Glomerular endothelial cell (primary cell): Measurements from ENCODE around the gene CRYAB. TPM values are rescaled to one million over a fixed set of nuclear protein-coding genes. Genes with fewer than 3 reads are reported as not detected.
A peak's percentile ranks its signal among the peaks of the same experiment; 100 is the strongest.

Source experiments
- DNase-seq: peaks from one replicate; pipeline ENCODE4 v3.0.0-alpha.2; 2011; ENCODE audit warnings: low read depth, low spot score; ENCODE audit errors: extremely low read depth
- total RNA-seq: library from RNA; depleted of rRNA; stranded (reverse); fragments of >200 nt; gene quantifications from 2 replicates; pipeline ENCODE4 v1.2.3, GENCODE V29; 2015

The CRYAB gene, protein sequence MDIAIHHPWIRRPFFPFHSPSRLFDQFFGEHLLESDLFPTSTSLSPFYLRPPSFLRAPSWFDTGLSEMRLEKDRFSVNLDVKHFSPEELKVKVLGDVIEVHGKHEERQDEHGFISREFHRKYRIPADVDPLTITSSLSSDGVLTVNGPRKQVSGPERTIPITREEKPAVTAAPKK
- total RNA-seq = 2.1 and 5.0 TPM in 2 replicates

GRCh38 chr11:111911563-111912401 lies at the start of gene CRYAB:
Gene CRYAB, minus strand, starts transcription at chr11:111911770. Its CDS starts 46 bp downstream, at chr11:111911724.
- no peak for DNase-seq

- DNase-seq = no peak
Measured at GRCh38 chr11:111960916-111961315, 49.3 kb upstream of the CRYAB start.

DNA sequence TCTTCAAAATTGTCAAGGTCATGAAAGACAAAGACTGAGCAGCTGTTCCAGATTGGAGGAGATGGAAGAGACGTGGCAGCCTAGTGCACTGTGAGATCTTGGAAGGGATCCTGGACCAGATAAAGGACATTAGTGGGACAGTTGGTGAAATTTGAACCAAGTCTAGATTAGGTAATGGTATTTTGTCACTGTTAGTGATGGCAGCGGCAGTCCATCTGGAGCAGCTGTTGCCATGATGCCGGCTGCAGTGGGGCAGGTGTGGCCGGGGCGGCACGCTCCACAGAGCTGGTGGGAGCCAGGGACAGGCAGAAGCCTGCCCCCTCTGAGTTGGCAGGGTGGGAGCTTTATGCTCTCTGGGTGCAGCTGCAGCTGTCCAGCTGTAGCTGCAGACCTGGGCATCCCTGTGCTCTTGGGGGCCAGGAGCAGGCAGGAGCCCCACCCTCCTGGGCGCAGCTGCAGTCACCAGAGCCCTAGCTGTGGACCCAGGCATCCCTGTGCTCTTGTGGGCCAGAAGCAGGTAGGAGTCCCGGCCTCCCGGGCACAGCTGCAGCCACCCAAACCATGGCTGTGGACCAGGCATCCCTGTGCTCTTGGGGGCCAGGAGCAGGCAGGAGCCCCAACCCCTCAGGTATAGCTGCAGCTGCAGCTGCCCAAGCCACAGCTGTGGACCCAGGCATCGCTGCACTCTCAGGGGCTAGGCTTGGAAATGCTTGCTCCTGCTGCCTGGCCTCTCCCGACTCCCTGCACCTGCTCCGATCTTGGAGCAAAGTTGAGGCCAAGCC lies 46.3 kb upstream of the CRYAB start:
- no peak for DNase-seq

- no peak for DNase-seq
Measured at GRCh38 chr11:111954154-111954553, 42.6 kb upstream of the CRYAB start.

DNA sequence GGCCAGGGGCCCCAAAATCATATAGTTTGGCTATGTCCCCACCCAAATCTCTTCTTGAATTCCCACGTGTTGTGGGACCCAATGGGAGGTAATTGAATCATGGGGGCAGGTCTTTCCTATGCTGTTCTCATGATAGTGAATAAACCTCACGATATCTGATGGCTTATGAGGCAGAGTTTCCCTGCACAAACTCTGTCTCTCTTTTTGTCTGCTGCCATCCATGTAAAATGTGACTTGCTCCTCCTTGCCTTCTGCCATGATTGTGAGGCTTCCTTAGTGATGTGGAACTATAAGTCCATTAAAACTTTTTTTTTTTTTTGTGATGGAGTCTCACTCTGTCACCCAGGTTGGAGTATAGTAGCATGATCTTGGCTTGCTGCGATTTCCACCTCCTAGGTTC lies 40.0 kb upstream of the CRYAB start:
- DNase-seq = no peak

- no peak for DNase-seq
Measured at GRCh38 chr11:111949519-111950426, 38.2 kb upstream of the CRYAB start.

DNA sequence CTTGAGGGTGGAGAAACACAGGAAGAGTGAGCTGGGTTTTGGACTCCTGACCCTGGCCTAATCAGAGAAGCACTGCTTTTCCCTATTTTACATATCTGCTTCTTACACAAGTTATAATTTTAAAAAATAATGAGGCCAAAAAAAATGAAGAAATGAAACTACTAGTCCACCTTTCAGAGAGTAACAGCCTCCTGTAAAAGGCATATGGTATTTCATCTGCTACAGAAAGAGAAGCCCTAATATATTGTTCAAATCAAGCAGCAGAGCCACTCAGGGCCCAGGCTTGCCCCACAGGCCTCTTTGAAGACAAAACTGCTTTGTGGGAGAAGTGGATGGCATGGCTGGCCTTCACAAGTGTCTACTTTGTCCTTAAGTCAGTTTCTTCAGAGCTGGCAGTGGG lies 35.6 kb upstream of the CRYAB start:
- no peak for DNase-seq

DNA sequence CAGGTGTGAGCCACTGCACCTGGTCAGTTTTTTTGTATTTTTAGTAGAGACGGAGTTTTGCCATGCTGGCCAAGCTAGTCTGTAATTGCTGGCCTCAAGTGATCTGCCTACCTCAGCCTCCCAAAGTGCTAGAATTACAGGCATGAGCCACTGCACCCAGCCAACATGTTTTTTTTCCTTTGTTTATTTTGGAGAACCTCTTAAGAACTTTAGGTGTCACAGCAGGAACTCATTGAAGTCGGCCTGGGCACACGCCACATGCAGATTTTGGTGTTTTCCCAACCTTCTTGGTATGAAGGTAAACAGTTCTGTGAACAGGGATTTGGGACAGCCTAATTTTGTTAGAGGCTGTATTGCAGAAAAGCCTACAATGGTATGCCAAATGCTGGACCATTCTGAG lies 34.9 kb upstream of the CRYAB start:
- DNase-seq = no peak

GRCh38 chr11:111945198-111945597 lies 33.6 kb upstream of the CRYAB start:
- DNase-seq = no peak

DNA sequence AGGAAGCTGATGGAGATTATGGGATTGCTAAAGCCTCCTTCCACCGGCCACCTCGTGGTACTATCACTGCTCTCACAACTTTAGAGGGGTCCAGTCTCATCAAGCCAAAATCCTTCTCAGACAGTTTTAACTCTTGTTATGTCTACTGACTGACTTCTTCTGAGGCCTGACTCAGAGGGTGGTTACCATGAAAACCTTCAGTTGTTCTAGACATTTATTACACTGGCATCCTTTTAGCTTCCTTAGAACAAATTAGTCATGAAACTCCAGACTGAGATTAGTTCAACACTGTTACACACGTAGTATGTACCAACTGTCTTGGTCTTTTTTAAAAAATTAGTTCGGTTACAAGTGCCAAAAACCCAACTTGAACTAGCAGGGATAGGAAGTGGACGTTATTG lies 33.1 kb upstream of the CRYAB start:
- peak; percentile 93 for DNase-seq

DNA sequence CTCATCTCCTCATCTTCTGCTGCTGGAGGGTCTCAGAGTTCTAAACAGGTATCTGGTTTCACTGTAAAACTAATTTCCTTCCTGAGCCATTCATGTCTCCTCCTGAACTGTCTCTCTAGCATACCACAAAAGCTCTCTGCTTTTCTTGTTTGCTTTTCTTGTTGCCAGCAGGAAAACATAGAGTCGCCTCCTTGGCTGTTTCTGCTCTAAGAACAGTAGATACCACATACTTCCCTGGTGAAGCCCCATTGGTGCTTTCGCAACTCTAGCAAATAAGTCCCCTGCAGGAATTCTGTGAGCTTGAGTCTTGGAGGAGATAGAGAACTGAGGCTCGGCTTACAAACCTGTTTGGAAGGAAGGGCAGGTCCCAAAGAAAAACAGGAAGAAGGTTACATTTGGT lies 32.6 kb upstream of the CRYAB start:
- no peak for DNase-seq

DNA sequence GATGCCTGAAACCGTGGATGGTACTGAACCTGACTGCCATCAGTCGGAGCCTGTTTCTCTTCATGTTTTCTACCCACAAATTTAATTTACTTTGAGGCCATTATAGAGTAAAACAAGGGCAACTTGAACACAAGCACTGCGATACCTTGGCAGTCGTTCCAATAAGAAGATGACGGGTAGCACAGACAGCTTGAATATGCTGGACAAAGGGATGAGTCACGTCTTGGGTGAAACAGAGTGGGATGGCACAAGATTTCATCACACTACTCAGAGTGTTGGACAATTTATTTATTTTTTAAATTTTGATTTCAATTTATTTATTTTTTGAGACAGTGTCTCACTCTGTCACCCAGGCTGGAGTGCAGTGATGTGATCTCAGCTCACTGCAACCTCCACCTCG lies 31.3 kb upstream of the CRYAB start:
- no peak for DNase-seq

- no peak for DNase-seq
Measured at GRCh38 chr11:111941963-111942362, 30.4 kb upstream of the CRYAB start.

- DNase-seq = no peak
Measured at GRCh38 chr11:111939836-111940604, 28.4 kb upstream of the CRYAB start.

GRCh38 chr11:111938687-111939160 lies 27.2 kb upstream of the CRYAB start:
- no peak for DNase-seq

- DNase-seq = no peak
Measured at GRCh38 chr11:111937844-111938243, 26.3 kb upstream of the CRYAB start.

DNA sequence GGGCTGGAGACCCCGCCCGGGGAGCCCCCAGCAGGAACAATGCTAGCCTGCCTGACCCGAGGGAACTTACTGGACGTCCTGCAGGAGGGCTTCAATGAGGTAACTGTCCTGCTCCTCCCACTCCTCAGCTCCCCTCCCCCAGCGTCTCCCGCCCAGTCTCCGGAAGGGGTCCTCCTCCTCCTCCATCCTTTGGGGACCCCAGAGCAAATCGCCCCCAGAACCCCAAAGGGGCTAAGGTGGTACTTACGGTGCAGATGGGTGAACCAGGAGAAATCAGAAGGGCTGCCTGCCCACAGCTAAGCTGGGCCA lies 25.8 kb upstream of the CRYAB start:
- no peak for DNase-seq

- no peak for DNase-seq
Measured at GRCh38 chr11:111936040-111936540, 24.5 kb upstream of the CRYAB start.

DNA sequence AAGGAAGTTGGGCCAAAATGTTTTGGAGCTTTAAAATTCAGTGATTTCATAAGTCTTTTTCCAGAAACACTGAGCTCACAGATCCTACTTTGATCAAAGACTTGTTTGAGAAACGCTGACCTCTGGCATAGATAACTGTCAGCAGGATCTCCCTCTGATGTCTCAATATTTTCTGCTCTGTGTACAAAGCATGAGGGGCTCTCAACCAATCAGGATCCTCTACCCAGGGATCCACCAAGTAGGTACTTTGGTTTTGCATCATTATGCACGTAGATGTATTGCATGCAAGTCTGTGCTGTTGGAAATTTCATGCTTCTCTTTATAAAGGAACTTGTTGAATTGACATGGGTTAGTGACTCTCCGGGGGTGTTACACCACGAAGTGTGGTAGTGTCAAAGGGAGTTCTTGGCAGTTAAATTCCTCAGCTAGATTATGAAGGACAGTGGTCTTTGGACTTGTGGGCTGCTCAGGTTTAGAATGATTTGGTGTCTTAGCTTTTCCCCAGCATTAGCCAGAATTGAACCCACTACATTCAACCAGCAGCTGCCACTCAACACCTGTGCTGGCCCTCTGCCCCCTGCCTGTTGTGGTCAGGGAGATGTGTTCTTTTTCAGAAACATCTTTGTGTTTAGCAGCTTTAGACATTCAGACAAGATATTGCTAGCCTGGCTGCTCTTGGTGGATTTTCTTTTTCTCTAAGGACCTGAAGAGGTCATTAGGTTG lies 23.9 kb upstream of the CRYAB start:
- no peak for DNase-seq
